Measurements from ENCODE around the gene CNTD1. TPM values are rescaled to one million over a fixed set of nuclear protein-coding genes. Genes with fewer than 3 reads are reported as not detected.

CNTD1 gene
- 0.14 and 0.25 TPM in 2 replicates for polyA plus RNA-seq (2013)

GRCh38 chr17:42798383-42799380, at the start of gene CNTD1, which contains the start of gene COA3:
Gene CNTD1, plus strand, starts transcription at chr17:42798861. Its CDS starts 207 bp downstream, at chr17:42799068.
Gene COA3, minus strand, starts transcription at chr17:42798704. Its CDS starts 23 bp downstream, at chr17:42798681.
- peaks cover 9 to 10% of the 10 kb centered on the region in 2 experiments for H3K36me3 ChIP-seq (ENCODE audit: control insufficient read depth in 1 of 2, insufficient read depth in 2 of 2, low read length in 2 of 2)
- peak within 1 kb of the TSS; percentile 57 for H3K4me2 ChIP-seq (ENCODE audit: low read length)
- peaks cover 2% of the 10 kb centered on the region for H3K79me1 ChIP-seq (ENCODE audit: low read length)
- H2BK12ac ChIP-seq (ENCODE audit: low read length): no peak within 1 kb of the TSS
- H2AK5ac ChIP-seq (ENCODE audit: low read length): peak within 1 kb of the TSS; percentile 44
- H3K4me1 ChIP-seq (ENCODE audit: control insufficient read depth in 1 of 2, insufficient read depth in 2 of 2, low read length in 2 of 2): peaks cover 4 to 9% of the 10 kb centered on the region in 2 experiments
- WGBS (ENCODE audit: extremely low coverage, insufficient coverage, insufficient read length): no CpG with 5 or more reads among the region's 66 CpGs
- peak within 1 kb of the TSS; percentile 97 for H4K12ac ChIP-seq (ENCODE audit: low read depth, low read length)
- peak within 1 kb of the TSS; percentile 82 for H3K4ac ChIP-seq (ENCODE audit: low read depth, low read length)
- peak within 1 kb of the TSS; percentile 71 for H4K91ac ChIP-seq (ENCODE audit: low read depth, low read length)
- H3K23ac ChIP-seq (ENCODE audit: low read length): no peak within 1 kb of the TSS
- peak within 1 kb of the TSS; percentile 29 for H2BK5ac ChIP-seq (ENCODE audit: low read depth, low read length, poor library complexity)
- peak within 1 kb of the TSS; percentile 31 for H3K27ac ChIP-seq (ENCODE audit: low read depth, low read length)
- H4K8ac ChIP-seq (ENCODE audit: low read depth, low read length): peak within 1 kb of the TSS; percentile 98
- peak within 1 kb of the TSS; percentile 74 for H2BK120ac ChIP-seq (ENCODE audit: insufficient read depth, low read length, poor library complexity)
- DNase-seq: peak; percentile 78 to 90
- peak within 1 kb of the TSS; percentile 96 for H2AFZ ChIP-seq (ENCODE audit: insufficient read depth, low read length, poor library complexity)
- peak within 1 kb of the TSS; percentile 98 for H3K9ac ChIP-seq (ENCODE audit: low read length)
- H3K79me2 ChIP-seq (ENCODE audit: control insufficient read depth, insufficient read depth, low read length, poor library complexity): peaks cover 3% of the 10 kb centered on the region
- H3K4me3 ChIP-seq (ENCODE audit: low read depth, low read length): peak within 1 kb of the TSS; percentile 97
- peak within 1 kb of the TSS; percentile 94 for H3K14ac ChIP-seq (ENCODE audit: low read length)
- no peaks in the 10 kb centered on the region for H3K9me3 ChIP-seq (ENCODE audit: insufficient read depth, low read depth, low read length)
- no peaks in the 10 kb centered on the region for H3K27me3 ChIP-seq (ENCODE audit: insufficient read depth, low read length)
- peak within 1 kb of the TSS; percentile 83 for H3K18ac ChIP-seq (ENCODE audit: low read length)

- Histone ChIP-seq H2BK120ac (ENCODE audit: insufficient read depth, low read length, poor library complexity) (no peak overlapping the region), H3K18ac (ENCODE audit: low read length) (no peak overlapping the region), H3K9me3 (ENCODE audit: insufficient read depth, low read depth, low read length) (peaks cover 2% of the 10 kb centered on the region), H3K27me3 (ENCODE audit: insufficient read depth, low read length) (no peaks in the 10 kb centered on the region), H4K91ac (ENCODE audit: low read depth, low read length) (no peak overlapping the region), H4K12ac (ENCODE audit: low read depth, low read length) (no peak overlapping the region), H2BK12ac (ENCODE audit: low read length) (no peak overlapping the region), H3K23ac (ENCODE audit: low read length) (no peak overlapping the region), H3K14ac (ENCODE audit: low read length) (no peak overlapping the region), H2BK5ac (ENCODE audit: low read depth, low read length, poor library complexity) (no peak overlapping the region), H3K36me3 (ENCODE audit: control insufficient read depth in 1 of 2, insufficient read depth in 2 of 2, low read length in 2 of 2) (no peaks in the 10 kb centered on the region), H3K4ac (ENCODE audit: low read depth, low read length) (no peak overlapping the region), H3K9ac (ENCODE audit: low read length) (no peak overlapping the region), H3K4me3 (ENCODE audit: low read depth, low read length) (no peak overlapping the region), H3K27ac (ENCODE audit: low read depth, low read length) (no peak overlapping the region), H3K79me2 (ENCODE audit: control insufficient read depth, insufficient read depth, low read length, poor library complexity) (peaks cover 1% of the 10 kb centered on the region), H4K8ac (ENCODE audit: low read depth, low read length) (no peak overlapping the region), H3K4me2 (ENCODE audit: low read length) (no peak overlapping the region), H2AK5ac (ENCODE audit: low read length) (no peak overlapping the region), H2AFZ (ENCODE audit: insufficient read depth, low read length, poor library complexity) (no peak overlapping the region), H3K4me1 (ENCODE audit: control insufficient read depth in 1 of 2, insufficient read depth in 2 of 2, low read length in 2 of 2) (peaks cover 0 to 3% of the 10 kb centered on the region in 2 experiments), H3K79me1 (ENCODE audit: low read length) (peaks cover 8% of the 10 kb centered on the region)
- DNase-seq: no peak
- no CpG with 5 or more reads among the region's 11 CpGs for WGBS (ENCODE audit: extremely low coverage, insufficient coverage, insufficient read length)
Measured at GRCh38 chr17:42748908-42749798, 49.5 kb upstream of the CNTD1 start.

GRCh38 chr17:42750739-42751344, 47.8 kb upstream of the CNTD1 start:
- Histone ChIP-seq H4K12ac (ENCODE audit: low read depth, low read length) (no peak overlapping the region), H2BK120ac (ENCODE audit: insufficient read depth, low read length, poor library complexity) (no peak overlapping the region), H2AK5ac (ENCODE audit: low read length) (no peak overlapping the region), H3K18ac (ENCODE audit: low read length) (no peak overlapping the region), H3K36me3 (ENCODE audit: control insufficient read depth in 1 of 2, insufficient read depth in 2 of 2, low read length in 2 of 2) (no peaks in the 10 kb centered on the region), H3K79me2 (ENCODE audit: control insufficient read depth, insufficient read depth, low read length, poor library complexity) (no peaks in the 10 kb centered on the region), H3K14ac (ENCODE audit: low read length) (no peak overlapping the region), H2BK5ac (ENCODE audit: low read depth, low read length, poor library complexity) (no peak overlapping the region), H3K4me1 (ENCODE audit: control insufficient read depth in 1 of 2, insufficient read depth in 2 of 2, low read length in 2 of 2) (no peaks in the 10 kb centered on the region), H3K23ac (ENCODE audit: low read length) (no peak overlapping the region), H3K9me3 (ENCODE audit: insufficient read depth, low read depth, low read length) (no peaks in the 10 kb centered on the region), H4K8ac (ENCODE audit: low read depth, low read length) (no peak overlapping the region), H3K4me2 (ENCODE audit: low read length) (no peak overlapping the region), H3K4me3 (ENCODE audit: low read depth, low read length) (no peak overlapping the region), H3K4ac (ENCODE audit: low read depth, low read length) (no peak overlapping the region), H3K27ac (ENCODE audit: low read depth, low read length) (no peak overlapping the region), H3K9ac (ENCODE audit: low read length) (no peak overlapping the region), H2BK12ac (ENCODE audit: low read length) (no peak overlapping the region), H3K79me1 (ENCODE audit: low read length) (no peaks in the 10 kb centered on the region), H3K27me3 (ENCODE audit: insufficient read depth, low read length) (no peaks in the 10 kb centered on the region), H4K91ac (ENCODE audit: low read depth, low read length) (no peak overlapping the region), H2AFZ (ENCODE audit: insufficient read depth, low read length, poor library complexity) (no peak overlapping the region)
- WGBS (ENCODE audit: extremely low coverage, insufficient coverage, insufficient read length): no CpG with 5 or more reads among the region's 3 CpGs
- no peak for DNase-seq

GRCh38 chr17:42751628-42752027, 47.0 kb upstream of the CNTD1 start:
- Histone ChIP-seq H3K4me1 (ENCODE audit: control insufficient read depth in 1 of 2, insufficient read depth in 2 of 2, low read length in 2 of 2) (peaks cover 0 to 2% of the 10 kb centered on the region in 2 experiments), H3K4me2 (ENCODE audit: low read length) (no peak overlapping the region), H2AFZ (ENCODE audit: insufficient read depth, low read length, poor library complexity) (no peak overlapping the region), H3K4me3 (ENCODE audit: low read depth, low read length) (no peak overlapping the region), H3K9ac (ENCODE audit: low read length) (no peak overlapping the region), H3K27me3 (ENCODE audit: insufficient read depth, low read length) (no peaks in the 10 kb centered on the region), H3K79me2 (ENCODE audit: control insufficient read depth, insufficient read depth, low read length, poor library complexity) (no peaks in the 10 kb centered on the region), H3K9me3 (ENCODE audit: insufficient read depth, low read depth, low read length) (no peaks in the 10 kb centered on the region), H4K91ac (ENCODE audit: low read depth, low read length) (no peak overlapping the region), H4K8ac (ENCODE audit: low read depth, low read length) (no peak overlapping the region), H2BK5ac (ENCODE audit: low read depth, low read length, poor library complexity) (no peak overlapping the region), H2AK5ac (ENCODE audit: low read length) (no peak overlapping the region), H3K36me3 (ENCODE audit: control insufficient read depth in 1 of 2, insufficient read depth in 2 of 2, low read length in 2 of 2) (no peaks in the 10 kb centered on the region), H3K79me1 (ENCODE audit: low read length) (no peaks in the 10 kb centered on the region), H4K12ac (ENCODE audit: low read depth, low read length) (no peak overlapping the region), H2BK12ac (ENCODE audit: low read length) (no peak overlapping the region), H3K27ac (ENCODE audit: low read depth, low read length) (no peak overlapping the region), H2BK120ac (ENCODE audit: insufficient read depth, low read length, poor library complexity) (no peak overlapping the region), H3K4ac (ENCODE audit: low read depth, low read length) (no peak overlapping the region), H3K14ac (ENCODE audit: low read length) (no peak overlapping the region), H3K18ac (ENCODE audit: low read length) (no peak overlapping the region), H3K23ac (ENCODE audit: low read length) (no peak overlapping the region)
- DNase-seq: peak; percentile 17 to 40
- no CpG with 5 or more reads among the region's 7 CpGs for WGBS (ENCODE audit: extremely low coverage, insufficient coverage, insufficient read length)

Measured in trophoblast cell (in vitro differentiated cells and primary cell).